HG02852 (cell line): ENCODE results near the gene BRSK1.
"Not testable (repeated sequence)": the region's sequence is repeated elsewhere in the genome, so short reads cannot be mapped to it uniquely, and the experiment has no call there.

Experiments
- ATAC-seq: cut with Tn5 transposase; IDR thresholded peaks from one replicate; pipeline ENCODE4 v1.9.1; 2021; ENCODE audit warnings: mild to moderate bottlenecking, moderate library complexity; ENCODE audit not compliant: unreplicated experiment

BRSK1 gene

GRCh38 chr19:55325172-55325571 is 41.4 kb downstream of the BRSK1 start, which contains the start of gene TMEM150B:
TSS of gene TMEM150B (minus strand) at chr19:55325341. CDS start at chr19:55321036, 4,305 bp downstream.
- no peak for ATAC-seq

DNA sequence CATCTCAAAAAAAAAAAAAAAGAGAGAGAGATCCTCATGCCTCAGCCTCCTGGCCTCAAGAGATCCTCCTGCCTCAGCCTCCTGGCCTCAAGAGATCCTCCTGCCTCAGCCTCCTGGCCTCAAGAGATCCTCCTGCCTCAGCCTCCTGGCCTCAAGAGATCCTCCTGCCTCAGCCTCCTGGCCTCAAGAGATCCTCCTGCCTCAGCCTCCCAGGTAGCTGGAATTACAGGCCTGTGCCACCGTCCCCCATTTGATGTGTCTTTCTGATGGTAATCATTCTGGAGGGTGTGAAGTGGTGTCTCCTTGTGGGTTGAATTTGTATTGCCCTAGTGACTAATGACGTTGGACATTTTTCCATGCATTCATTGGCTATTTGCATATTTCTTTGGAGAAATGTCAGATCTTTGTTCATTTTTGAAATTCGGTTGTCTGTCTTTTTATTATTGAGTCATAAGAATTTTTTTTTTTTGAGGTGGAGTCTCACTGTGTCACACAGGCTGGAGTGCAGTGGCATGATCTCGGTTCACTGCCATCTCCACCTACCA is 45.0 kb downstream of the BRSK1 start:
- ATAC-seq: not testable (repeated sequence)

DNA sequence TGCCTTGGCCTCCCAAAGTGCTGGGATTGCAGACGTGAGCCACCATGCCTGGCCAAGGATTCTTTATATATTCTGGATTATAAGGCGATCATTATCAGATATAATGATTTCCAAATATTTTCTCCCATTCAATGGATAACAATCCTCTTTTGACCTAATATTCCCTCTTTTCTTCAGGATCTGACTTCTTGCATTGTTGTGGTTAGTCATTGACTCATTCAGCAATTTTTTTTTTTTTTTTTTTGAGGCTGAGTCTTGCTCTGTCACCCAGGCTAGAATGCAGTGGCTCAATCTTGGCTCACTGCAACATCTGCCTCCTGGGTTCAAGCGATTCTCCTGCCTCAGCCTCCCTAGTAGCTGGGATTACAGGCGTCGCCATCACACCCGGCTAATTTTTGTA is 46.0 kb downstream of the BRSK1 start:
- ATAC-seq: not testable (repeated sequence)

DNA sequence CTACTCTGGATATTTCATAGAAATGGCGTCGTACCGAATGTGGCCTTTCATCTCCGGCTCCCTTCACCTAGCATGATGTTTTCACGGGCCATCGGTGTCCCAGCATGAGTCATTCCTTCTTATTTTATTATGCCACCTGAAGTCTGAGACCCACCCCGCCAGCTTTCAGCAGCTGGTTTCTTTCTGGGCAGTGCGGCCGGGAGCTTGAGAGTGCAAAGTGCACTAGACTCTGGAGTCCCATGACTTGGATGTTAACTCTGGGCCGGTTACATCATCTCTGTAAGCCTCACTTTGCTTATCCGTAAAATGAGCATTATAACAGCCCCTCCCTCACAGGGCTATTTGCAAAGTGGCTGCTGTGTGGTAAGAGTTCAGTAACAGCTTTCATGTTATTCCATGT is 50.1 kb downstream of the BRSK1 start:
- ATAC-seq: no peak

GRCh38 chr19:55336101-55336500 is 52.3 kb downstream of the BRSK1 start:
- ATAC-seq: no peak

GRCh38 chr19:55339105-55339888 is 55.5 kb downstream of the BRSK1 start, which contains the start of gene KMT5C:
TSS of gene KMT5C (plus strand) at chr19:55339876. CDS start at chr19:55341937, 2,061 bp downstream.
- peak; percentile 82 for ATAC-seq

DNA sequence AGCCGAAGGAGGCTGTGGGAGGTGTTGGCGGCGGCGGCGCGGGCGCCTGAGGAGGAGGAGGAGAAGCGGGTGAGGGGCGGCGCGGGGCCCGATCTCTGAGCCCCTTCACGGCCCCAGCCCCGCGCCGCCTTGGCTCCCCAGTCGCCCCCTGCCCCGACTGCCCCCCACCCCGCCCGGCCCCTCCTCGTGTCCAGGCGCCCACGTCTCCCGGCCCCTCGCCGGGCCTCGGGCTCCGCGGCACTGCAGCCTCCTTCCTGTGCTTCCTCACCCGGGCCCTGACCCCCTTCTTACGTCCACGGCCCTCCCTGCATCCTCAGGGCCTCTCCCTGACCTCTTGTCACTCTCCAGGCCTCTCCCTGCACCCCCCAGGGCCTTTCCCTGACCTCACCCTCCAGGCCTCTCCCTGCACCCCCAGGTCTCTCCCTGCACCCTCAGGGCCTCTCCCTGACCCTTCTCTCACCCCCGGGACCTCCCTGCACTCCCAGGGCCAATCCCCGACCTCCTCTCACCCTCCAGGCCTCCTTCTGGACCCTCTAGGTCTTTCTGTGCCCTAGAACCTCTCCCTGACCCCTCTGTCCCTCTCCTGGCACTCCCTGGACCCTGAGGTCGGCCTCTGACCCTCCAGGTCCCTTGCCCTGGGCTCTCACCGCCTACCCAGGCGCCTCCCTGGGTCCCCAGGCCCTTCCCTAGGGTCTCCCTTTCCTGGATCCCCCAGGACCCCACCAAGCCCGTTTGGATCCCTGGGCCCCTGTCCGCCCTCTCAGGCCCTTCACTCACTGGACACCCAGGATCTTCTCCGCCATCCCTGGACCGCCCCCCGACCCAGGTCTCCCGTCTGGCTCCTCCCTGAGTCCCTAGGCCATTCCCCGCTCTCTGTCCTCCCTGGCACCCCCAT is 56.3 kb downstream of the BRSK1 start:
- ATAC-seq: no peak

DNA sequence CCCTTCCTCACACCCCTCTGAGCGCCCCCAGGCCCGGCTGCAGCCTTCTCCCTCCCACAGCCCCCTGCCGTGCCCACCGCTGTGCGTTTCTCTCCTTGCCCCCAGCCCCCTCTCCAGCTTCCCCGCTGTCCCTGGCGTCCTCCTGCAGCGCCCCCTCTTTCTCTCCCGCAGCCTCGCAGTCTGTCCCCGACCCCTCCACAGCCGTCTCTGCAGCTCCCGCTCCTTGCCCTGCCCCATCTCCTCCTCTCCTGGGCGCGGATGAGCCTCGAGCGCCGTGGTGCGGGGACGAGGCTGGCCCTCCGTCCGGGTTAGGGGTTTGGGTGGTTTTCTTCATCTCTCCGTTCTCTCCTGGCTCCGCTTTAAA is 57.0 kb downstream of the BRSK1 start:
- no peak for ATAC-seq

GRCh38 chr19:55341171-55341588 is 57.4 kb downstream of the BRSK1 start:
- ATAC-seq: no peak

DNA sequence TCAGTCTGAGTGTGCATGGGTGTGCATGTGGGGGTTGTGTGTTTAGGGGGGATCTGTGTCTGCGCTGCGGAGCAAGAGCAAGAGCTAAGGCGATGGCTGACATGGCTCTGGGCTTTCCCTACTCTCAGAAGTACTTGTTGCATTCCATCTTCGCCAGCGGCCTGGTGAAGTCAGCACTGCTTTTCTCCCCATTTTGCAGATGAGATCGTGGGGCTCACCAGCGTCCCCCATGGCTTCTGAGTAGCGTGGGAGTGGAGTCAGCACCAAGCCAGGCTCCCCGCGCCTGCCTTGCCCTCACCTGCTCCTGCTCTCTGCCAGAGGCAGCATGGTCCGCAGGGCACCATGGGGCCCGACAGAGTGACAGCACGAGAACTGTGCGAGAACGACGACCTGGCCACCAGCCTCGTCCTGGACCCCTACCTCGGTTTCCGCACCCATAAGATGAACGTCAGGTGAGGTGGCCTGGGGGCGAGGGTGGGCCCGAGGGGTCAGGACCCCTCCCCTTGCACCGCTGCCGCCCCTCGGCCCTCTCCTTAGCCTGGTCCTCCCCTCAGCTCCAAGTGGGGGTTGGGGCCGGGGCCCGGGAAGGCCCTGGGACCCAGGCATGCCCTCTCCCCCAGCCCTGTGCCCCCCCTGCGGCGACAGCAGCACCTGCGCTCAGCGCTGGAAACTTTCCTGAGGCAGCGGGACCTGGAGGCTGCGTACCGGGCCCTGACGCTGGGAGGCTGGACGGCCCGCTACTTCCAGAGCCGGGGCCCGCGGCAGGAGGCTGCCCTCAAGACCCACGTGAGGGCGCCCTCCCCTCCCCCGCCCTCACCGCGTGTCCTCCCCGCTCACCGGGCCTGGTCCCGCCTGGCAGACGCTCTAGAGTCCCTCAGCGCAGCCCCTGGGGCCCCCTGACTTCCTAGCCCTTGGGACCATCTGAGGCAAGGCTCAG is 58.1 kb downstream of the BRSK1 start:
- no peak for ATAC-seq

DNA sequence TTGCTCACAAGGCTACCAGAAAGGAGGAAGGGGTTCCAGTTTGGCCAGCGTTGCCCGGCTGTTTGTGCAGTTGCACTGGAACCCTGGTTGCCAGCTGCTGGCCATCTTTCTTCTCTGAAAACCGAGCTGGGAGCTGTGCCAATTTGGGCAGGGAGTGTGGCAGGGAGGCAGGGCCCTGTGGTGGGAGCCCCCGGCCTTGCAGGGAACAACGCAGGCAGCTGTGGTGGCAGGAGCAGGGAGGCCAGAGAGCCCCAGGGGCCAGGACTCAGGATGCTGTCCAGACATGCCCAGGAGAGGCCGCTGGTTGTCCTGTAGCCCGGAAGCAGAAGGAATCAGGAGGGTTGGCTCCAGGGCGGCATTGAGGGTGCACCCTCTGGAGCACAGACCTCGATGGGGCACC is 60.6 kb downstream of the BRSK1 start:
- no peak for ATAC-seq

DNA sequence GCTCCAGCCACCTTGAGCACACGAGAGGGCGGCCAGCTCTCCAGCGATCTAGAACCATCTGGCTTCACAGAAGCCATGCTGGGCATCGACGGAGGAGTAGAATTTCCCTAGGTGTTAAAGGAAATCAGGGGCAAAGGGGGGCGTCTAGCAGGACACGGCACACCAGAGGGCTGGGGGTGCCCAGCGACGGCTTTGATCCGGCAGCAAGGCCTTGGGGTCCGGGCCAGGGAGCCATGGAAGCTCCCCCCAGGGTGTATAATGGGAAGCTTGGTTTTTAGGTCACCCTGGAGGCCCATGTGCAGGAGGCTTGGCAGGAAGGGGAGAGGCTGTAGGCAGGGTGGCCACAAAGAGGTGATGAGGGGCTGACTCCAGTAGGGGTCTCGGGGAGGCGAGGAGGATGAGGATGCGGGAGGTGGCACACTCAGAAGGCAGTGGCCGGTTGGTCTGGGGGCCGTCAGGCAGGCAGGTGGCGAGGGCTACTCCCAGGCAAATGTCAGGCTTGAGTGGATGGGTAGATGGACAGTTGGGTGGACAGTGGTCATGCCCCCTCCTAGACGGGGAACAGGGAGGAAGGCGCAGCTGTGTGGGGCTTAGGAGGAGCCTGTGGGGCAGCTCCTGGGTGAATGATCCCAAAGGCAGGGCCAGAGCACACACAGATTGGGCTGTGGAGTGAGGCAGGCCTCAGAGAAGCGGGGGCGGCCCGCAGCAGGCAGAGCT is 61.5 kb downstream of the BRSK1 start:
- no peak for ATAC-seq

DNA sequence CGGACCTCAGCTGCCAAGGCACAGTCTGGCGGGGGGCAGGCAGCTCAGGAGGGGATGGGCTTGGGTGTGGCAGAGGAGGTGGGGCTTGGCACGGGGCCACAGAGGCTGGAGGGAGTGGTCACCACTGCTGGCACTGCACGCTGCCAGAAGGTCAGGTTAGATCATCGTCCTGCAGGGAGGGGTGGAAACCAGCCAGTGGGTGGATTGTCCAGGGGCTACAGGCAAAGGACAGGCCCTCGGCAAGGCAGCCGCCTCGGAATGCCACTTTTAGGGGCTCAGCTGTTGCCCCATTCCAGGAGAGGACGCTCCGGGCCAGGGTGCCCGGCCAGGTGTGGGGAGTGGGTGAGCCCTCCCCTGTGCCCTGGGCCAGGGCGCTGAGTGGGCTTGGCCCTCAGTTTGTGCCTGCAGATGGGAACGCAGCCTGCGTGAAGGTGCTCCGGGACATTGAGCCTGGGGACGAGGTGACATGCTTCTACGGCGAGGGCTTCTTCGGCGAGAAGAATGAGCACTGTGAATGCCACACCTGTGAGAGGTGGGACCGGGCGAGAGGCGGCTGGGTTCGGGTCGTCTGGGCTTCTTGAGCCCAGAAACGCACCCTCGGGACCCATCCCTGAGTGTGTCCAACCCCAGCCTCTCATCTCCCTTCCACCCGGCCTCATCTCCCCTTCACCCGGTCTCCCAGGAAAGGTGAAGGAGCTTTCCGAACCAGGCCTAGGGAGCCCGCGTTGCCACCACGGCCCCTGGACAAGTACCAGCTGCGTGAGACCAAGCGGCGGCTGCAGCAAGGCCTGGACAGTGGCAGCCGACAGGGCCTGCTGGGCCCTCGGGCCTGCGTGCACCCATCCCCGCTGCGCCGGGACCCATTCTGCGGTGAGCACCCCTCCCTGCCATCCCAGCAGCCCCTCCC is 62.3 kb downstream of the BRSK1 start:
- ATAC-seq: no peak

DNA sequence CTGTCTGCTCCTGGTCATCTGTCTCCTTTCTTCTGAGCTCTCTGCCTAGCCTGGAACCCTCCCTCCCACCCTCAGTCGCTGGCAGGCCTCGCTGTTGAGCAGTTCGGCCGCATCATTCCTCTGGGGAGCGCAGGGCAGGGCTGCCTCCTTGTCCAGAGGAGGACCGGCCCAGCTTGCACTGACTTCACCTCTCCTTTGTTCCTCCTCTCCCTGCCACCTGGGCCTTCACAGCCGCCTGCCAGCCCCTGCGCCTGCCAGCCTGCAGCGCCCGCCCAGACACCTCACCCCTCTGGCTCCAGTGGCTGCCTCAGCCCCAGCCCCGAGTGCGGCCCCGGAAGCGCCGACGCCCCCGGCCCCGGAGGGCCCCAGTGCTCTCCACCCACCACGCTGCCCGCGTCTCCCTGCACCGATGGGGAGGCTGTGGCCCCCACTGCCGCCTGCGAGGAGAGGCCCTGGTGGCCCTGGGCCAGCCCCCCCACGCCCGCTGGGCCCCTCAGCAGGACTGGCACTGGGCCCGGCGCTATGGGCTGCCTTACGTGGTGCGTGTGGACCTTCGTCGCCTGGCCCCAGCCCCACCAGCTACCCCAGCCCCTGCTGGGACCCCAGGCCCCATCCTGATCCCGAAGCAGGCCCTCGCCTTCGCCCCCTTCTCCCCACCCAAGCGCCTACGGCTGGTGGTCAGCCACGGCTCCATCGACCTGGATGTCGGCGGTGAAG is 63.1 kb downstream of the BRSK1 start:
- no peak for ATAC-seq

GRCh38 chr19:55347442-55348009 is 63.7 kb downstream of the BRSK1 start:
- ATAC-seq: no peak

GRCh38 chr19:55348317-55349034 is 64.7 kb downstream of the BRSK1 start:
- ATAC-seq: no peak
